Peyer's patch (tissue), 4 donors: Measurements from ENCODE around the gene TPSD1.

ENCODE experiments used
- CTCF ChIP-seq, 6 experiments: fragments of 450-650 bp in 4 of 6; fragments of 200-600 bp in 2 of 6; sonication (generic) in 1 of 6; IDR thresholded peaks; one replicate each; pipeline ENCODE4 v1.5.1; 2017 to 2019; ENCODE audit warnings: antibody characterized with exemption in 6 of 6, mild to moderate bottlenecking in 3 of 6, moderate library complexity in 1 of 6
- POLR2A ChIP-seq, 2 donors: fragments of 450-650 bp; IDR thresholded peaks; one replicate each; pipeline ENCODE4 v1.5.1; 2017; ENCODE audit warnings: antibody characterized with exemption in 2 of 2, mild to moderate bottlenecking in 2 of 2, moderate library complexity in 2 of 2

- no peak for TF ChIP-seq CTCF (IDR thresholded peaks at IDR 0.05)
- no peak for TF ChIP-seq POLR2A (IDR thresholded peaks at IDR 0.05)
These were observed 42.6 kb upstream of the TPSD1 start for GRCh38 chr16:1213231-1213630.
